NB4 (cell line): ENCODE data around the gene CALD1.
A peak's percentile ranks its signal among the peaks of the same experiment; 100 is the strongest.

Experiments
- DNase-seq: peaks from one replicate; pipeline ENCODE4 v3.0.0; 2010; ENCODE audit warnings: low read depth
- H3K4me3 ChIP-seq: one replicate; pipeline ENCODE4 v1.5.1; 2011; ENCODE audit warnings: mild to moderate bottlenecking, low read depth, low read length, moderate library complexity
- MYC ChIP-seq: IDR thresholded peaks from 2 replicates; pipeline ENCODE4 v1.6.1; 2011; ENCODE audit warnings: low read depth, low read length
- POLR2A ChIP-seq: IDR thresholded peaks from 2 replicates; pipeline ENCODE4 v1.6.1; 2011; ENCODE audit warnings: mild to moderate bottlenecking; ENCODE audit not compliant: insufficient read length; ENCODE audit errors: extremely low read depth
- TF ChIP-seq, protein P1 (sequence below): IDR thresholded peaks from one replicate; pipeline ENCODE4 v1.5.1; 2012; ENCODE audit warnings: low read depth, low read length
- TF ChIP-seq, protein P2 (sequence below): IDR thresholded peaks from 2 replicates; pipeline ENCODE4 v1.6.1; 2011; ENCODE audit warnings: low read depth, low read length

The CALD1 gene

DNA sequence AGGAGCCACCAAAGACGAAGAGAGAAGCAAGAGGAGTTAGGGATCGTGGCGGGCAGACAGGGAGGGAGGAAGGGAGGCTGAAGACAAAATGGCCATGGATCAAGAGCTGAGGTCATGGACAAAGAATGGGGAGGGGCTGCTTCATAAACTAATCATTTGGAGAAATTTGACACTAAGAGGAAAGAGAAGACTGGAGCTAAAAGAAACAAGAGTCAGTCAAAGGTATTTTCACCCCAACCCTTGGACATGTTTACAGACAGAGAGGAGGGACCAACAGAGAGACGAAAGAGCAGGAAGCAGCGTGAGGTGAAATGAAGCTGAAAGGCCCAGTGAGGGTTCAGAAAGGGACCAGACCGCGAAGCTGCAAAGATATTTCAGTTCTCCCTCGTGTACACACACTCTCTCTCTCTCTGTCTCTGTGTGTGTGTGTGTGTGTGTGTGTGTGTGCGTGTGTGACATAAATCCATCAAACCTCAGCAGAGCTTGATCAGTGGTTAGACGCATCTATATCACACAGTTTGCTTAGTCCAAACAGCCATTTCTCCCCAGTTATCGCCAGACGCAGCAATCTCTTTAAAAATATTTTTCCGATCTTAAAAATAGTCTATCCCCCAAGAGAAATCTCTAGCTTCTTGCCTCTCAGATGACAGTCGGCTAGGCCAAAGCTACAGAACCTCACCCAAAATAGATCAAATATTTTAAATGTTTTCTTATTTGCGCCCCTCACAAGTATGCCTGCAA is 12.5 kb upstream of the CALD1 start:
- H3K4me3 ChIP-seq, result no peak overlapping the region
- DNase-seq, result no peak

DNA sequence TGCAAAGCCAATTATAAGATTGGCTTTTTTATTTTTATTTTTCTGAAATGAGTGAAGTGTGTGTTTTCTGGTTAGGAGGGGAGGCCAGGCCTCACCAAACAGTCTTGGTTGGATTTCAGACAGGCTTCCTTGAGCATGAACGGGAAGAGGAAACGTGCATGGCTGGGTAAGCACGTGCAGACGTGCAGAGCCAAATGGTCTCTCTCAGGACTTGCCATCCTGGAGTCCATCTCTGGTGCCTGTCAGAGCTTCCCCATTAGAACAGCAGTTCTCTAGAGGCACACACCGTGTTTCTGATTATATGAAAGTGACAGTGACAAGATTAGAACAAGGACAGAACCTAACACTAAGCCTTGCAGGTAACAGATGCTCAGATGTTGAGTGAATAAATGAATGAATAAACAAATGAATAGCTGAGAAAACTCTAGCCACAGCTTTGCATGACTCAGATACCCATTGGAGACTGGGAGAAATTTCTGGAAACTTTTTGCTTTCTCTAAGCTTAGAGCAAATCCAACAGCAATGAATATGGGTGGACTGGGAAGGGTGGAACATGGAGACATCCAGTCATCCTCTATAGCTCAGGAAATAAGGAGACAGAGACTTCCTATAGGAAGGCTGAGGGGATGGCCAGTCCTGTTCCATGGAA is 11.8 kb upstream of the CALD1 start:
- H3K4me3 ChIP-seq, result no peak overlapping the region
- TF ChIP-seq, protein P1, sequence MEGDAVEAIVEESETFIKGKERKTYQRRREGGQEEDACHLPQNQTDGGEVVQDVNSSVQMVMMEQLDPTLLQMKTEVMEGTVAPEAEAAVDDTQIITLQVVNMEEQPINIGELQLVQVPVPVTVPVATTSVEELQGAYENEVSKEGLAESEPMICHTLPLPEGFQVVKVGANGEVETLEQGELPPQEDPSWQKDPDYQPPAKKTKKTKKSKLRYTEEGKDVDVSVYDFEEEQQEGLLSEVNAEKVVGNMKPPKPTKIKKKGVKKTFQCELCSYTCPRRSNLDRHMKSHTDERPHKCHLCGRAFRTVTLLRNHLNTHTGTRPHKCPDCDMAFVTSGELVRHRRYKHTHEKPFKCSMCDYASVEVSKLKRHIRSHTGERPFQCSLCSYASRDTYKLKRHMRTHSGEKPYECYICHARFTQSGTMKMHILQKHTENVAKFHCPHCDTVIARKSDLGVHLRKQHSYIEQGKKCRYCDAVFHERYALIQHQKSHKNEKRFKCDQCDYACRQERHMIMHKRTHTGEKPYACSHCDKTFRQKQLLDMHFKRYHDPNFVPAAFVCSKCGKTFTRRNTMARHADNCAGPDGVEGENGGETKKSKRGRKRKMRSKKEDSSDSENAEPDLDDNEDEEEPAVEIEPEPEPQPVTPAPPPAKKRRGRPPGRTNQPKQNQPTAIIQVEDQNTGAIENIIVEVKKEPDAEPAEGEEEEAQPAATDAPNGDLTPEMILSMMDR, result no peak
- TF ChIP-seq MYC (no peak), POLR2A (no peak)
- TF ChIP-seq, protein P2, sequence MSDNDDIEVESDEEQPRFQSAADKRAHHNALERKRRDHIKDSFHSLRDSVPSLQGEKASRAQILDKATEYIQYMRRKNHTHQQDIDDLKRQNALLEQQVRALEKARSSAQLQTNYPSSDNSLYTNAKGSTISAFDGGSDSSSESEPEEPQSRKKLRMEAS, result no peak
- no peak for DNase-seq

More for the DNA sequence above, 12.5 kb upstream of the CALD1 start:
- TF ChIP-seq MYC (no peak), POLR2A (no peak)
- TF ChIP-seq, protein P2, result no peak
- TF ChIP-seq, protein P1, result no peak

DNA sequence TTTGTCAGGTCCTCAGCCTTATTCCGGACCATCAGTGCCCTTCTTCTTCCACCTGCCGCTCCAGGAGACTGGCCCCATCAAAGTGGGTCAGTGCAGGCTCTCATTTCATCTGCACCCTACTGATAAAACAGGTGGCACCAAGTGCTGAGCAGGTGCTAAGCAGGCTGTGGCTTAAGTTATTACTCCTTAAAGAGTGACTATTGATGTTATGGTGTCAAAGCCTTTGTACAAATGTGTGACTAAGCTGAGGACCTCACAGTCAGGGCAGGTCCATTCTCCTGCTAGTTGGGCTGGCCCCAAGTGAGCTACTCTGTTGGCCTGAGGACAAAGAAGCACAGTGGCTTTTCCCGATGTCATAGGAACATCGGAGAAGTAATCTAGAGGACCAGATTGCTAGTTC is 11.2 kb upstream of the CALD1 start:
- H3K4me3 ChIP-seq, result no peak overlapping the region
- TF ChIP-seq POLR2A, result no peak
- TF ChIP-seq, protein P2, result no peak
- TF ChIP-seq, protein P1, result no peak
- TF ChIP-seq MYC, result no peak
- no peak for DNase-seq

DNA sequence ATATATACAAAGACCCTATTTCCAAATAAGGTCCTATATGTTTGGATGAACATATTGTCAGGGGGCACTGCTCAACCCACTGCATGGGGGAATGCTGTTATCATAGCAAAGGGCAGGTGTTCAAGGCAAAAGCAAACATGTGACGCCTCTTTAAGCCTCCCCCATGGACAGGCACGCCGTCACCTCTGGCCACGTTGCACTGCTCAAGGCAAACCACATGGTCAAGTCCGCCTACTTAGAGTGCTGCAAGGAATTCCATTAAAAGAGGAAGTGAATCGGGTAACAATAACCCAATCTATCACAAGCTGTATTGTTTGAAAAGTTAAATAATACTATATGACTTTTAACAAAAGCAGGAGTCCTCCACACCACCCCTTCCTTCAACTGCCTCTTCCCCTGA is 8.8 kb upstream of the CALD1 start:
- DNase-seq, result peak; percentile 38
- H3K4me3 ChIP-seq, result no peak overlapping the region
- TF ChIP-seq, protein P2, result peak; percentile 54
- TF ChIP-seq MYC, result no peak
- TF ChIP-seq, protein P1, result no peak
- no peak for TF ChIP-seq POLR2A

DNA sequence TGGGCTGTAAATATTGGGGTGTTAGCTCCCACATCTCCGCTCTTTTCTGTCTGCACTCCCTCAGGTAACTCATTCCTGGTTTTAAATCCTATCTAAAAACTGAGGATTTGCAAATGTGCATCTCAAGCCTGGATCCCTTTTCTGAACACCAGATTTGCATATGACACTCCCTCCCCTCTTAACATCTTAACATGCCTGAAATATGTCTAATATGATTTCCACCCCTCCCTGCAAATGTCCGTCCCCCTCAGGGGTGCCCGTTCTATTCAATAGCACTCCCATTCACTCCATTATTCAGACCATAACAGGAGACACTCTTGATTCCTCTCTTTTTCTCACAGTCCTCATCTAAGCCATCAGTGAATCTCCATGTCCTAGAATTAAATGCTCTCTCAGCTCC is 8.3 kb upstream of the CALD1 start:
- TF ChIP-seq POLR2A, result no peak
- no peak for DNase-seq
- H3K4me3 ChIP-seq, result no peak overlapping the region

DNA sequence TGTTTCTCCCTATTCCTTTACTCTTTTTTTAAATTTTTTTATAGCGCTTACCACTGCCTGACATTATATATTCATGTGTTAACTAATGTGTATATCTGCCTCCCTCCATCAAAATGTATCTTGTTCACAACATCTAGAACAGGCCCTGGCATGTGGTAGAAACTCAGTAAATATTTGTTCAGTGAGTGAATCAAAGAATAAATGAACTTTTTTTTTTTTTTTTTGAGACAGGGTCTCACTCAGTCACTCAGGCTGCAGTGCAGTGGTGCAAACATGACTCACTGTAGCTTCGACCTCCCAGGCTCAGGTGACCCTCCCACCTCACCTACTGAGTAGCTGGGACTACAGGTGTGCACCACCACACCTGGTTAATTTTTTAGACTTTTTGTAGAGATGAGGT is 7.5 kb upstream of the CALD1 start:
- no peak for DNase-seq
- TF ChIP-seq MYC (no peak), POLR2A (no peak)
- TF ChIP-seq, protein P1, result no peak
- TF ChIP-seq, protein P2, result no peak
- H3K4me3 ChIP-seq, result no peak overlapping the region
